HG02642 (cell line): Measurements from ENCODE around the gene LTB.

Experiments
- ATAC-seq: cut with Tn5 transposase; IDR thresholded peaks from one replicate; pipeline ENCODE4 v1.9.1; 2021; ENCODE audit warnings: mild to moderate bottlenecking; ENCODE audit not compliant: unreplicated experiment, poor library complexity

The LTB gene

GRCh38 chr6:31532644-31533454 is 49.4 kb downstream of the LTB start:
- no peak for ATAC-seq

- no peak for ATAC-seq
Observed at GRCh38 chr6:31531771-31532643, 50.2 kb downstream of the LTB start.

- ATAC-seq = no peak
Observed at GRCh38 chr6:31531162-31531561, 51.1 kb downstream of the LTB start.

- no peak for ATAC-seq
Observed at GRCh38 chr6:31530659-31531058, 51.6 kb downstream of the LTB start.
